Measurements from ENCODE around the gene IGF1R. TPM values are rescaled to one million over a fixed set of nuclear protein-coding genes. Genes with fewer than 3 reads are reported as not detected.

The IGF1R gene
- total RNA-seq, 4 donors from 2014 or later = 59.6 to 172 (median 88.5) TPM

DNA sequence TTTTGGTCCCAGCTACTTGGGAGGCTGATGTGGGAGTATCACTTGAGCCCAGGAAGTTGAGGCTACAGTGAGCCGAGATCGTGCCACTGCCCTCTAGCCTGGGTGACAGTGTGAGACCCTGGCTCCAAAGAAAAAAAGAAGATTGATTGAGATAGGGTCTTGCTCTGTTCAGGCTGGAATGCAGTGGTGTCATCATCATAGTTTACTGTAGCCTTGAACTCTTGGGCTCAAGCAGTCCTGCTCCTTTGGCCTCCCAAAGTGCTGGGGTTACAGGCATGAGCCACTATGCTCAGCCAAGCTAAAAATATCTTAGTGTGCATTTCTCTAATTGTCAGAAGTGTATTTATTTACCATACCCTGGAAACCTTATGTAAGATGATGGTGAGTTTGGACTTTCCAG lies 43.9 kb downstream of the IGF1R start:
- WGBS, 2 donors = 71 to 98% methylated on average over 2 of the region's 2 CpGs
- H3K4me3 ChIP-seq (ENCODE audit: low read depth, poor library complexity, severe bottlenecking) = no peak overlapping the region
- intact Hi-C loops (cut with DNase I; ENCODE audit: low total_unique reads) = no loop called here
- DNase-seq (ENCODE audit: low spot score in 2 of 2) = no peak
- no peak for TF ChIP-seq CTCF (IDR thresholded peaks at IDR 0.05)
- TF ChIP-seq POLR2A (IDR thresholded peaks at IDR 0.05) = no peak

DNA sequence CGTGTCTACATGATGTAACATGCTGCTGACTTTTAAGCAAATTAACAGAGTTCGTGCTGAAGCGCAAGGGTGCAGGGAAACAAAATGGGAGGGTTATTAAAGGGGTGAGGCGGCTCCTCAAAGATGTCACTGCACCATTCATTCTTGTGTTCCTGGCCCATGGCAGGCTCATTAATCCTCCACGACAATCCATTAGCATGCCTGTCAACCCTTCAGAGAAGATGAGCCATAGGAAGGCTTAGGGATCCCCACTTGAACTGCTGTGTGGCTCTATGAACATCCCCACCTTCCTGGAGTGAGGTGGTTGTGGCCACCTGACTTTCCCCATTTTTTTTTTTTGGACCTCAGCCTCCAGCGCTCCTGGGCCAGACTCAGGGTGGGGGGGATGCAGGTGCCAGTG lies 45.8 kb downstream of the IGF1R start:
- no peak for DNase-seq (ENCODE audit: low spot score in 2 of 2)
- H3K4me3 ChIP-seq (ENCODE audit: low read depth, poor library complexity, severe bottlenecking) = no peak overlapping the region
- TF ChIP-seq POLR2A (IDR thresholded peaks at IDR 0.05) = no peak
- no peak for TF ChIP-seq CTCF (IDR thresholded peaks at IDR 0.05)
- WGBS, 2 donors = 69% methylated on average over 6 of the region's 6 CpGs
- intact Hi-C loops (cut with DNase I; ENCODE audit: low total_unique reads) = no loop called here

GRCh38 chr15:98698792-98699191 lies 50.5 kb downstream of the IGF1R start:
- intact Hi-C loops (cut with DNase I; ENCODE audit: low total_unique reads) = no loop called here
- no peak overlapping the region for H3K4me3 ChIP-seq (ENCODE audit: low read depth, poor library complexity, severe bottlenecking)

DNA sequence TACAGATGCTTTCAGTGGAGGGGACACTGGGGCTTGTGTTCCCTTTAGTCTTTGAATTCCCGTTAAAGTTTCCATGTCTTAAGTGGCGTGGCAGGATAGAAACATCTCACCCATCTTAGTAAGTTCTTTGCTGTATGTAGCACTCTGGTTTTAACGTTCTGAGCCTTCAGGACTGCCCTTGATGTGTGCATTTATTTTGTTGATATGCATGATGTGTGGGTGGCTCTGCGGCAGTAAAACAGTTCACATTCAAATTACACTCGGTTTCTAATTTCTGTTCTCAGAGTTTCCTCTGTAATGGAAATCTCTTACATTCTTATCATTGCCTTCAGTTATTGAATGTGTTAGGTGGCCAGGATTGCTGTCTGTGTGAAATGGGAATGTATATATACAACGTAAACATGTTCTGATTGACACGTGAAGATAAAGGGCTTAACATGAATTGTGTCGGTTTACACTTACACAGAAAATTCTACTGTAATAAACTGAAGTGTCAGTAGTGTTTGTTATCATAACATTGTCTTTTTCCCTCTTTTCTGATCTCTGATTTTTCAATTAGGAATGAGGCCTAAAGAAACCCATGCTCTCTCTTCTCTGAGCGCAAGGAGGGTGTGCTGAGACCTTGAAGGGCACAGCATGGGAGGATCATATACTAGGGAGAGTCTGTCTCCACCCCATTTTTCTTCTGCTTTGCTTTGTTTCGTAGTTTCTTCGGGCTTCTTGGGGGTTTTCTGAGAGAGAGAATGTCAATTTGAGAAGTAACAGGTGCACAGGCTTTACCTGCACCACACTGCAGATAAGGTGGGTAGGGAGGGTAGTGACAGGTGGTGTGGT lies 51.5 kb downstream of the IGF1R start:
- TF ChIP-seq CTCF (IDR thresholded peaks at IDR 0.05) (no peak), POLR2A (IDR thresholded peaks at IDR 0.05) (no peak)
- intact Hi-C loops (cut with DNase I; ENCODE audit: low total_unique reads) = no loop called here
- WGBS, 2 donors = 72 to 75% methylated on average over 11 of the region's 11 CpGs
- DNase-seq (ENCODE audit: low spot score in 2 of 2) = no peak
- no peak overlapping the region for H3K4me3 ChIP-seq (ENCODE audit: low read depth, poor library complexity, severe bottlenecking)

More at GRCh38 chr15:98698792-98699191, 50.5 kb downstream of the IGF1R start:
- no peak for DNase-seq (ENCODE audit: low spot score in 2 of 2)
- TF ChIP-seq POLR2A (IDR thresholded peaks at IDR 0.05) = no peak
- 89 to 91% methylated on average over 2 of the region's 2 CpGs for WGBS, 2 donors

GRCh38 chr15:98700519-98700918 lies 52.2 kb downstream of the IGF1R start:
- WGBS, 2 donors = 82 to 86% methylated on average over 6 of the region's 6 CpGs

More at GRCh38 chr15:98700519-98700918, 52.2 kb downstream of the IGF1R start:
- no peak for DNase-seq (ENCODE audit: low spot score in 2 of 2)
- no peak for TF ChIP-seq POLR2A (IDR thresholded peaks at IDR 0.05)
- TF ChIP-seq CTCF (IDR thresholded peaks at IDR 0.05) = no peak
- intact Hi-C loops (cut with DNase I; ENCODE audit: low total_unique reads) = no loop called here
- no peak overlapping the region for H3K4me3 ChIP-seq (ENCODE audit: low read depth, poor library complexity, severe bottlenecking)
